HepG2 (cell line): ENCODE measurements around the gene ANKRD65. TPM values are rescaled to one million over a fixed set of nuclear protein-coding genes. Genes with fewer than 3 reads are reported as not detected.

Experiments used
- GTF3A ChIP-seq: sonication (generic); formaldehyde crosslinking; conservative IDR thresholded peaks from 2 replicates; pipeline ENCODE4 v1.4.0; 2020; ENCODE audit warnings: mild to moderate bottlenecking, missing genetic modification reagents
- HMGA1 ChIP-seq: sonication (generic); formaldehyde crosslinking; conservative IDR thresholded peaks from 2 replicates; pipeline ENCODE4 v1.4.0; 2020; ENCODE audit warnings: missing genetic modification reagents
- HNRNPL ChIP-seq: fragments of 200-400 bp; formaldehyde crosslinking; IDR thresholded peaks from 2 replicates; pipeline ENCODE4 v1.6.1; 2017; ENCODE audit warnings: mild to moderate bottlenecking, low read depth, low read length
- HNRNPUL1 ChIP-seq: fragments of 200-400 bp; formaldehyde crosslinking; IDR thresholded peaks from 2 replicates; pipeline ENCODE4 v1.6.1; 2017; ENCODE audit warnings: low read depth, mild to moderate bottlenecking, low read length, moderate library complexity
- YEATS2 ChIP-seq: sonication (generic); formaldehyde crosslinking; IDR thresholded peaks from 2 replicates; pipeline ENCODE4 v1.4.0; 2020; ENCODE audit warnings: missing genetic modification reagents, borderline replicate concordance
- ZNF652 ChIP-seq: IDR thresholded peaks from 2 replicates; pipeline ENCODE4 v1.6.1; 2016; ENCODE audit warnings: low read depth, borderline replicate concordance
- ZNF782 ChIP-seq: sonication (generic); formaldehyde crosslinking; IDR thresholded peaks from 2 replicates; pipeline ENCODE4 v1.4.0; 2020; ENCODE audit warnings: missing genetic modification reagents, mild to moderate bottlenecking, borderline replicate concordance
- polyA plus RNA-seq, 8 experiments: library from polyadenylated mRNA; depleted of rRNA in 3 of 8; stranded (reverse) in 7 of 8; unstranded in 1 of 8; fragments of >200 nt; fragmentation: Illumina TruSeq in 4 of 8; extraction: Trizol in 4 of 8; gene quantifications; 2 replicates each; pipeline versions ENCODE4 v1.2.1 to v1.2.3, GENCODE V29; 2011 to 2016; ENCODE audit warnings: low read depth in 4 of 8, missing spikeins in 1 of 8, mixed read lengths in 1 of 8; ENCODE audit not compliant: insufficient read depth in 1 of 8
- total RNA-seq, 5 experiments: library from RNA; depleted of rRNA; stranded (reverse); fragments of >200 nt; fragmentation: Illumina TruSeq; extraction: Trizol; gene quantifications; 2 replicates each; pipeline ENCODE4 v1.2.3, GENCODE V29; 2016; ENCODE audit warnings: low read depth in 1 of 5
- TF ChIP-seq, protein P1 (sequence below): sonication (generic); formaldehyde crosslinking; IDR thresholded peaks from 2 replicates; pipeline ENCODE4 v1.9.0; 2021; ENCODE audit warnings: mild to moderate bottlenecking, missing genetic modification reagents
- TF ChIP-seq, protein P2 (sequence below): sonication (generic); formaldehyde crosslinking; IDR thresholded peaks from 2 replicates; pipeline ENCODE4 v1.4.0; 2020; ENCODE audit warnings: missing genetic modification reagents, borderline replicate concordance
- TF ChIP-seq, protein P3 (sequence below), 2 experiments: fragments of 450-650 bp in 1 of 2; sonication (generic) in 1 of 2; formaldehyde crosslinking in 1 of 2; IDR thresholded peaks; 2 replicates each; pipeline versions ENCODE4 v1.6.1 to v1.8.0; 2016 to 2022; ENCODE audit warnings: antibody characterized with exemption in 1 of 2, mild to moderate bottlenecking in 1 of 2, missing genetic modification reagents in 1 of 2

ANKRD65 gene
- total and polyA plus RNA-seq, 2 of the 13 experiments (the other 11 are each of a cell fraction or from before 2014, with no cell fraction given) = 12.1 to 30.1 TPM

DNA sequence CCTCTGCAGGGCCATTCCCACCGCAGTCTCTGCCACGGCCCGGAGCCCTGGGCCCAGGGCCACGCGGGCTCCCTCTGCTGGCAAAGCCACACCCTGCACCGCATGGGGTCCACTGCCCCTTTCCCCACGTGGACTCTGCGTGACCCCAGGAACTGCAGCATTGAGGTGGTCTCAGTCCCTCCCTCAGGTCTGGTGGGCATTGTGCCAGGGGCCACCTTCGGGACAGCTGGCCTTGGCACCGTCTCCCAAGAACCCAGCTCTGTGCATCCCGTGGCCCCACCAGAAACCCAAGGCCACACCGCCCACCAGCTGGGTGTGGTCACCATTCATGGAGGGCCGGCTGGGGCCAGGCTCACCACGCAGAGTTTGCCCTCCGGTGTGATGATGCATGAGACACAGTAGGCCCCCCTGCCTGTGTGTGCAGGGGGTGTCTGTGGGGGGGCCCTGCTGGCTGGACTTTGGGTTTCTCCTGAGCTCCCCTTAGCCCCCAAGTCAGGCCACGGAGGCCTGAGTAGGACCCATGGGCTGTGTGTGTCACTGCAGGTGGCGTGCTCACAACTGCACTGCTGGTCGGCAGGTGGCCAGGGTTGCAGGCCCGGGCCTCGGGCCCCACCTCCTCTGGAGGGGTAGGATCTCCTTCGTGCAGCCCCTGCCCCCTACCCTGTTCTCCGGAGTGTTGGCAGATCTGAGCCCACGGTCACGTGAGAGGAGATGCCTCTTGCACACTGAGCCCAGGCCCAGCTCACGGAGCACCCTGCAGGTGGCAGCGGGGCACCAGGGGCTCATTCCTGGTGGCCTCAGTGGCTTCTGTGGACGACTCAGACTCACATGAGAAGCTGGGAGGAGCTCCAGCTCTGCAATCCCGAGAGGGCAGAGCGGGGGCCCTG, 20.2 kb upstream of the ANKRD65 start (continued):
- TF ChIP-seq ZNF782 (CRISPR knock-in tag) (no peak), ZNF652 (CRISPR knock-in tag) (no peak), HMGA1 (CRISPR knock-in tag) (no peak), HNRNPUL1 (no peak), GTF3A (CRISPR knock-in tag) (0 out of 2 replicates have a peak, but pooled peaks have one; percentile 51), YEATS2 (CRISPR knock-in tag) (no peak), HNRNPL (peak; percentile 77; the same call in 1 of the 2 replicates)
- TF ChIP-seq, protein P1, sequence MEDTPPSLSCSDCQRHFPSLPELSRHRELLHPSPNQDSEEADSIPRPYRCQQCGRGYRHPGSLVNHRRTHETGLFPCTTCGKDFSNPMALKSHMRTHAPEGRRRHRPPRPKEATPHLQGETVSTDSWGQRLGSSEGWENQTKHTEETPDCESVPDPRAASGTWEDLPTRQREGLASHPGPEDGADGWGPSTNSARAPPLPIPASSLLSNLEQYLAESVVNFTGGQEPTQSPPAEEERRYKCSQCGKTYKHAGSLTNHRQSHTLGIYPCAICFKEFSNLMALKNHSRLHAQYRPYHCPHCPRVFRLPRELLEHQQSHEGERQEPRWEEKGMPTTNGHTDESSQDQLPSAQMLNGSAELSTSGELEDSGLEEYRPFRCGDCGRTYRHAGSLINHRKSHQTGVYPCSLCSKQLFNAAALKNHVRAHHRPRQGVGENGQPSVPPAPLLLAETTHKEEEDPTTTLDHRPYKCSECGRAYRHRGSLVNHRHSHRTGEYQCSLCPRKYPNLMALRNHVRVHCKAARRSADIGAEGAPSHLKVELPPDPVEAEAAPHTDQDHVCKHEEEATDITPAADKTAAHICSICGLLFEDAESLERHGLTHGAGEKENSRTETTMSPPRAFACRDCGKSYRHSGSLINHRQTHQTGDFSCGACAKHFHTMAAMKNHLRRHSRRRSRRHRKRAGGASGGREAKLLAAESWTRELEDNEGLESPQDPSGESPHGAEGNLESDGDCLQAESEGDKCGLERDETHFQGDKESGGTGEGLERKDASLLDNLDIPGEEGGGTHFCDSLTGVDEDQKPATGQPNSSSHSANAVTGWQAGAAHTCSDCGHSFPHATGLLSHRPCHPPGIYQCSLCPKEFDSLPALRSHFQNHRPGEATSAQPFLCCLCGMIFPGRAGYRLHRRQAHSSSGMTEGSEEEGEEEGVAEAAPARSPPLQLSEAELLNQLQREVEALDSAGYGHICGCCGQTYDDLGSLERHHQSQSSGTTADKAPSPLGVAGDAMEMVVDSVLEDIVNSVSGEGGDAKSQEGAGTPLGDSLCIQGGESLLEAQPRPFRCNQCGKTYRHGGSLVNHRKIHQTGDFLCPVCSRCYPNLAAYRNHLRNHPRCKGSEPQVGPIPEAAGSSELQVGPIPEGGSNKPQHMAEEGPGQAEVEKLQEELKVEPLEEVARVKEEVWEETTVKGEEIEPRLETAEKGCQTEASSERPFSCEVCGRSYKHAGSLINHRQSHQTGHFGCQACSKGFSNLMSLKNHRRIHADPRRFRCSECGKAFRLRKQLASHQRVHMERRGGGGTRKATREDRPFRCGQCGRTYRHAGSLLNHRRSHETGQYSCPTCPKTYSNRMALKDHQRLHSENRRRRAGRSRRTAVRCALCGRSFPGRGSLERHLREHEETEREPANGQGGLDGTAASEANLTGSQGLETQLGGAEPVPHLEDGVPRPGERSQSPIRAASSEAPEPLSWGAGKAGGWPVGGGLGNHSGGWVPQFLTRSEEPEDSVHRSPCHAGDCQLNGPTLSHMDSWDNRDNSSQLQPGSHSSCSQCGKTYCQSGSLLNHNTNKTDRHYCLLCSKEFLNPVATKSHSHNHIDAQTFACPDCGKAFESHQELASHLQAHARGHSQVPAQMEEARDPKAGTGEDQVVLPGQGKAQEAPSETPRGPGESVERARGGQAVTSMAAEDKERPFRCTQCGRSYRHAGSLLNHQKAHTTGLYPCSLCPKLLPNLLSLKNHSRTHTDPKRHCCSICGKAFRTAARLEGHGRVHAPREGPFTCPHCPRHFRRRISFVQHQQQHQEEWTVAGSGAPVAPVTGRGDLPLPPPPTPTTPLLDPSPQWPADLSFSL (CRISPR knock-in tag) = no peak
- TF ChIP-seq, protein P2, sequence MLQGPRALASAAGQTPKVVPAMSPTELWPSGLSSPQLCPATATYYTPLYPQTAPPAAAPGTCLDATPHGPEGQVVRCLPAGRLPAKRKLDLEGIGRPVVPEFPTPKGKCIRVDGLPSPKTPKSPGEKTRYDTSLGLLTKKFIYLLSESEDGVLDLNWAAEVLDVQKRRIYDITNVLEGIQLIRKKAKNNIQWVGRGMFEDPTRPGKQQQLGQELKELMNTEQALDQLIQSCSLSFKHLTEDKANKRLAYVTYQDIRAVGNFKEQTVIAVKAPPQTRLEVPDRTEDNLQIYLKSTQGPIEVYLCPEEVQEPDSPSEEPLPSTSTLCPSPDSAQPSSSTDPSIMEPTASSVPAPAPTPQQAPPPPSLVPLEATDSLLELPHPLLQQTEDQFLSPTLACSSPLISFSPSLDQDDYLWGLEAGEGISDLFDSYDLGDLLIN (CRISPR knock-in tag) = no peak
- TF ChIP-seq, protein P3, sequence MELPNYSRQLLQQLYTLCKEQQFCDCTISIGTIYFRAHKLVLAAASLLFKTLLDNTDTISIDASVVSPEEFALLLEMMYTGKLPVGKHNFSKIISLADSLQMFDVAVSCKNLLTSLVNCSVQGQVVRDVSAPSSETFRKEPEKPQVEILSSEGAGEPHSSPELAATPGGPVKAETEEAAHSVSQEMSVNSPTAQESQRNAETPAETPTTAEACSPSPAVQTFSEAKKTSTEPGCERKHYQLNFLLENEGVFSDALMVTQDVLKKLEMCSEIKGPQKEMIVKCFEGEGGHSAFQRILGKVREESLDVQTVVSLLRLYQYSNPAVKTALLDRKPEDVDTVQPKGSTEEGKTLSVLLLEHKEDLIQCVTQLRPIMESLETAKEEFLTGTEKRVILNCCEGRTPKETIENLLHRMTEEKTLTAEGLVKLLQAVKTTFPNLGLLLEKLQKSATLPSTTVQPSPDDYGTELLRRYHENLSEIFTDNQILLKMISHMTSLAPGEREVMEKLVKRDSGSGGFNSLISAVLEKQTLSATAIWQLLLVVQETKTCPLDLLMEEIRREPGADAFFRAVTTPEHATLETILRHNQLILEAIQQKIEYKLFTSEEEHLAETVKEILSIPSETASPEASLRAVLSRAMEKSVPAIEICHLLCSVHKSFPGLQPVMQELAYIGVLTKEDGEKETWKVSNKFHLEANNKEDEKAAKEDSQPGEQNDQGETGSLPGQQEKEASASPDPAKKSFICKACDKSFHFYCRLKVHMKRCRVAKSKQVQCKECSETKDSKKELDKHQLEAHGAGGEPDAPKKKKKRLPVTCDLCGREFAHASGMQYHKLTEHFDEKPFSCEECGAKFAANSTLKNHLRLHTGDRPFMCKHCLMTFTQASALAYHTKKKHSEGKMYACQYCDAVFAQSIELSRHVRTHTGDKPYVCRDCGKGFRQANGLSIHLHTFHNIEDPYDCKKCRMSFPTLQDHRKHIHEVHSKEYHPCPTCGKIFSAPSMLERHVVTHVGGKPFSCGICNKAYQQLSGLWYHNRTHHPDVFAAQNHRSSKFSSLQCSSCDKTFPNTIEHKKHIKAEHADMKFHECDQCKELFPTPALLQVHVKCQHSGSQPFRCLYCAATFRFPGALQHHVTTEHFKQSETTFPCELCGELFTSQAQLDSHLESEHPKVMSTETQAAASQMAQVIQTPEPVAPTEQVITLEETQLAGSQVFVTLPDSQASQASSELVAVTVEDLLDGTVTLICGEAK (IDR thresholded peaks at IDR 0.05) = no peak
- TF ChIP-seq, protein P3 (CRISPR knock-in tag; IDR thresholded peaks at IDR 0.05) = no peak
